NCI-H187 (cell line): ENCODE data around the gene UROS.

Experiments
- DNase-seq, 2 experiments: peaks; one replicate each; lab custom pipeline; 2025; lab: John Stamatoyannopoulos, UW

UROS gene

GRCh38 chr10:125762692-125763648 is 60.1 kb downstream of the UROS start:
- no peak for DNase-seq

GRCh38 chr10:125761961-125762360 is 61.1 kb downstream of the UROS start:
- no peak for DNase-seq

GRCh38 chr10:125757742-125758141 is 65.3 kb downstream of the UROS start:
- DNase-seq = no peak

- no peak for DNase-seq
Observed at GRCh38 chr10:125756853-125757487, 66.1 kb downstream of the UROS start.

GRCh38 chr10:125756196-125756595 is 66.9 kb downstream of the UROS start:
- no peak for DNase-seq

- no peak for DNase-seq
Observed at GRCh38 chr10:125747417-125747816, 75.6 kb downstream of the UROS start.

GRCh38 chr10:125744909-125745308 is 78.1 kb downstream of the UROS start:
- no peak for DNase-seq

- no peak for DNase-seq
Observed at GRCh38 chr10:125742465-125742864, 80.6 kb downstream of the UROS start.

GRCh38 chr10:125739994-125740679 is 82.9 kb downstream of the UROS start:
- no peak for DNase-seq
